ENCODE data around the gene ABCC4. TPM values are rescaled to one million over a fixed set of nuclear protein-coding genes. Genes with fewer than 3 reads are reported as not detected.

ABCC4 gene
- total RNA-seq, 1 donor from 2014 or later = 4.9 TPM

DNA sequence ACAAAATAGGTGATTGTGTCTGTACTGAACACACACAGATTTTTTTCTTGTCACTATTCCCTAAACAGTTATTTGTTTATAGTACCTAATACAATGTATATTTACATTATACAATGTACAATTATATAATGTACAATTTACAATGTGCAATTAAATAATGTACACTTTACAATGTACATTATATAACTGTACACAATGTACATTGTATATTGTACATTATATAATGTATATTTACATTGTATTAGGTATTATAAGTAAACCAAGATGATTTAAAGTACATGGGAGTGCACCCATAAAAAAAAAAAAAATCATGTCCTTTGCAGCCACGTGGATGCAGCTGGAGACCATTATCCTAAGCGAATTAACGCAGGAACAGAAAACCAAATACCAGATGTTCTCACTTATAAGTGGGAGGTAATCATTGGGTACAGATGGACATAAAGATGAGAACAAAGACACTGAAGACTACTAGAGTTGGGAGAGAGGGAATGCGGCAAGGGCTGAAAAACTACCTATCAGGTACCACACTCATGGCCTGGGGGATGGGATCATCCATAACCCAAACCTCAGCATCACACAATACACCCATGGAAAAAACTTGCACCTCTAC, 68.1 kb downstream of the ABCC4 start:
- intact Hi-C loops (cut with micrococcal nuclease) = no loop called here
- Histone ChIP-seq H3K9me3 (replicated peaks) (no peaks in the 10 kb centered on the region), H3K4me3 (no peak overlapping the region), H3K27ac (replicated peaks) (no peak overlapping the region), H3K4me1 (no peaks in the 10 kb centered on the region), H3K36me3 (no peaks in the 10 kb centered on the region), H3K27me3 (ENCODE audit: low read depth) (no peaks in the 10 kb centered on the region)
- no peak for DNase-seq
- TF ChIP-seq, protein P1, sequence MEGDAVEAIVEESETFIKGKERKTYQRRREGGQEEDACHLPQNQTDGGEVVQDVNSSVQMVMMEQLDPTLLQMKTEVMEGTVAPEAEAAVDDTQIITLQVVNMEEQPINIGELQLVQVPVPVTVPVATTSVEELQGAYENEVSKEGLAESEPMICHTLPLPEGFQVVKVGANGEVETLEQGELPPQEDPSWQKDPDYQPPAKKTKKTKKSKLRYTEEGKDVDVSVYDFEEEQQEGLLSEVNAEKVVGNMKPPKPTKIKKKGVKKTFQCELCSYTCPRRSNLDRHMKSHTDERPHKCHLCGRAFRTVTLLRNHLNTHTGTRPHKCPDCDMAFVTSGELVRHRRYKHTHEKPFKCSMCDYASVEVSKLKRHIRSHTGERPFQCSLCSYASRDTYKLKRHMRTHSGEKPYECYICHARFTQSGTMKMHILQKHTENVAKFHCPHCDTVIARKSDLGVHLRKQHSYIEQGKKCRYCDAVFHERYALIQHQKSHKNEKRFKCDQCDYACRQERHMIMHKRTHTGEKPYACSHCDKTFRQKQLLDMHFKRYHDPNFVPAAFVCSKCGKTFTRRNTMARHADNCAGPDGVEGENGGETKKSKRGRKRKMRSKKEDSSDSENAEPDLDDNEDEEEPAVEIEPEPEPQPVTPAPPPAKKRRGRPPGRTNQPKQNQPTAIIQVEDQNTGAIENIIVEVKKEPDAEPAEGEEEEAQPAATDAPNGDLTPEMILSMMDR (IDR thresholded peaks at IDR 0.05; ENCODE audit: borderline replicate concordance) = no peak

DNA sequence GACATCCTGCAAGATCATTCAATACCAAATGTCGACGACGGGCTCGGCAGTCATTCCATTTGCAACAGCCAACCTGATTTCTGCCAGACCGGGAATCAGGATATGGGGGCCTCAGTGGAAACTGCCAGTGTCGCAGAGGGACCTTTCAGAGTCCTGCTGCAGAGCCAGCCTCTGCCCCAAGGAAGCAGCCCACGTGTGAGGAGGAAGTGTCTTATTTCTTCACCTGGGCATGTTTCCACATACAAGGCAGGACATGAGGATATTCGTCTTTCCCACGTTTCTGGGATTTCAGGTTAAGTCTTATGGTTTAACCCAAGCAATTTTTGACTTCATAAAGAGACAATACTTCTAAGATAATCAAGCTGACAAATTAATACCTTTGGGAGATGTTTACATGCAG, 69.9 kb downstream of the ABCC4 start:
- DNase-seq = no peak
- Histone ChIP-seq H3K27ac (replicated peaks) (no peak overlapping the region), H3K36me3 (no peaks in the 10 kb centered on the region), H3K9me3 (replicated peaks) (no peaks in the 10 kb centered on the region), H3K27me3 (ENCODE audit: low read depth) (no peaks in the 10 kb centered on the region), H3K4me3 (no peak overlapping the region), H3K4me1 (peaks cover 9% of the 10 kb centered on the region)
- intact Hi-C loops (cut with micrococcal nuclease) = no loop called here
- TF ChIP-seq, protein P1 (IDR thresholded peaks at IDR 0.05; ENCODE audit: borderline replicate concordance) = no peak

DNA sequence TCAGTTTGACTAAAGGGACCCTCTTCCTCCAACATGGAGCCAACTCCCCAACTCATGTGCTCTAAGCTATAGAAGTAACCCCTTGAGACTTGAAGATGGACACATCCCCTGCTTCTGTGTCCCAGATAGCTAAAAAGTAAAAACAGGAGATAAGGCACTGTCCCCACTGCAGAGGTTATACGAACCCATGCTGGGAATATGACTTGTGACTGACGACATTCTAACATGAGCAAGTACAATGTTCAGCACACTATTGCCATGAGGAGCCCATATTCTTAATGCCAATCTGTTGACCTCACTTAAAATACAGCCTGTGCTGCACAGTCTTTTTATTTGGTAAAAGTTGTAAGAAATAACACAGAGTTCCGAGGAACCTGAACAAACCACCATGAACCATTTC, 71.4 kb downstream of the ABCC4 start:
- H3K4me3 ChIP-seq = no peak overlapping the region
- H3K36me3 ChIP-seq = no peaks in the 10 kb centered on the region
- no peak overlapping the region for H3K27ac ChIP-seq (replicated peaks)
- TF ChIP-seq, protein P1 (IDR thresholded peaks at IDR 0.05; ENCODE audit: borderline replicate concordance) = no peak
- H3K9me3 ChIP-seq (replicated peaks) = no peaks in the 10 kb centered on the region
- intact Hi-C loops (cut with micrococcal nuclease) = no loop called here
- H3K27me3 ChIP-seq (ENCODE audit: low read depth) = no peaks in the 10 kb centered on the region
- peaks cover 12% of the 10 kb centered on the region for H3K4me1 ChIP-seq
- DNase-seq = no peak

DNA sequence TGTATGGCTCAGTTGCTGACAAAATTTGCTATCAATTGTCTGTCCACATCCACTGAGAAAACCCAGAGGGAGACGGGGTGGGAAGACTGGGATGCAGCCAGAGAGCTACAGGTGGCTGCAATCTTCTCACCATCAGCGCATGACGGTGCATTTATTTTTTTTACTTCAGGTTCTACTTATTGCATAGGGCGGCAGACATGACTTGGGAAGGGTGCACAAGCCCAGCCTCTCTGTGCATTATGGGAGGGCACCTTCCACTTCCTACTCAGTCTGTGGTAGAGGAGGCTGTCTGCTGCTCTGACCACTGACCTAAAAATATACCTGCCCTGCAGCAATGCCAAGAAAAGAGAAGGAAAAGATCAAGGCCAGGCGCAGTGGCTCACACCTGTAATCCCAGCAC, 73.1 kb downstream of the ABCC4 start:
- TF ChIP-seq, protein P1 (IDR thresholded peaks at IDR 0.05; ENCODE audit: borderline replicate concordance) = no peak
- H3K4me1 ChIP-seq = peaks cover 12% of the 10 kb centered on the region
- H3K36me3 ChIP-seq = no peaks in the 10 kb centered on the region
- no peak overlapping the region for H3K27ac ChIP-seq (replicated peaks)
- no peaks in the 10 kb centered on the region for H3K27me3 ChIP-seq (ENCODE audit: low read depth)
- no peak for DNase-seq
- H3K9me3 ChIP-seq (replicated peaks) = no peaks in the 10 kb centered on the region
- no peak overlapping the region for H3K4me3 ChIP-seq
- intact Hi-C loops (cut with micrococcal nuclease) = no loop called here

DNA sequence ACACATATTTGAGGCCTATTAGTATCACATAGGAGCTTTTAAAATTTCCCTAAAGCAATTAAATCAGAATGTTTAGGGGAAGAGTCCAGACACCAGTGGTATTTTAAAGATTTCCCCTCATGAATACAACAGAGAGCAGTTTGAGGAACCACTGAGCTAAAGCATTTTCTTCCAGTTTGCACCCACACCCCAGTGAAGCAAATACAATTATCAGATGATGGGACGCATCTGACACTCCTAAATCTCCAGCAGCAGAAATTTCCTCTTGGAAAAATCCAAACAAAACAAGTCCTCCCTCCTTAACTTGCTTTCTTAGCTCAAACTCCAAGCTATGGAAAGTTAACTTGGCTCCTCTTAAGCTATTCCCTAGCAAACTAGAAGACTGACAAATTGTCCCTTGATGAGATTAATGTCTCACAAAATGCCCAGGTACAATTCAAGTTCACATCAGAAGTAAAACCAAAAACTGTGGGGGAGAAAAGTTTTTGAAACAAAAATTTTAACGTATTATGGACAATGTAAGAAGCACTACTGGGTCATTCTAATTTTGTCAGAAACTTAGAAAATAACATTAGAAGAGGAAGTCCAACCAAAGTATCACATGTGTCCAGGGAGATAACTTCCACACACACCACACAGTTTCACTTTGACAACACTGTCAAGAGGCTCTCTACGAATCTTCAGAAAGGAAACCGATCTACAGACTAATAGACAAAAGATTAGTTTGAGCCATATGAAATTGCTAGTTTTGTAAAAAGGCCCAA, 74.1 kb downstream of the ABCC4 start:
- TF ChIP-seq, protein P1 (IDR thresholded peaks at IDR 0.05; ENCODE audit: borderline replicate concordance) = no peak
- H3K4me3 ChIP-seq = no peak overlapping the region
- H3K9me3 ChIP-seq (replicated peaks) = no peaks in the 10 kb centered on the region
- no peak for DNase-seq
- peaks cover 12% of the 10 kb centered on the region for H3K4me1 ChIP-seq
- peak overlapping the region; percentile 37 for H3K27ac ChIP-seq (replicated peaks)
- no peaks in the 10 kb centered on the region for H3K36me3 ChIP-seq
- intact Hi-C loops (cut with micrococcal nuclease) = no loop called here
- no peaks in the 10 kb centered on the region for H3K27me3 ChIP-seq (ENCODE audit: low read depth)
